Mesendoderm (in vitro differentiated cells): ENCODE results near the gene ARMC2.

ENCODE experiments used
- DNase-seq: peaks from one replicate; pipeline ENCODE4 v3.0.0; 2013
- H2AK5ac ChIP-seq: 2 replicates; pipeline ENCODE4 v1.6.1; 2013; ENCODE audit warnings: low read length, inconsistent platforms
- H2BK120ac ChIP-seq: 2 replicates; pipeline ENCODE4 v1.6.1; 2013; ENCODE audit warnings: low read depth, mild to moderate bottlenecking, low read length, moderate library complexity, mixed read lengths
- H2BK15ac ChIP-seq: replicated peaks from 2 replicates; pipeline ENCODE4 v1.6.1; 2013; ENCODE audit warnings: low read depth, mild to moderate bottlenecking, moderate library complexity
- H2BK5ac ChIP-seq: 2 replicates; pipeline ENCODE4 v1.6.1; 2013; ENCODE audit warnings: low read length, inconsistent platforms
- H3K18ac ChIP-seq: 2 replicates; pipeline ENCODE4 v1.6.1; 2013; ENCODE audit warnings: mild to moderate bottlenecking, low read length, mixed read lengths
- H3K23ac ChIP-seq: one replicate; pipeline ENCODE4 v1.6.1; 2013; ENCODE audit warnings: low read length
- H3K27ac ChIP-seq: 2 replicates; pipeline ENCODE4 v1.5.1; 2013; ENCODE audit warnings: low read depth, mild to moderate bottlenecking, inconsistent platforms, low read length, moderate library complexity
- H3K27me3 ChIP-seq: 2 replicates; pipeline ENCODE4 v1.6.1; 2013; ENCODE audit warnings: low read length, control low read depth, mild to moderate bottlenecking, inconsistent platforms; ENCODE audit not compliant: insufficient read depth, poor library complexity
- H3K36me3 ChIP-seq: 2 replicates; pipeline ENCODE4 v1.6.1; 2013; ENCODE audit warnings: low read length, inconsistent platforms; ENCODE audit not compliant: control insufficient read depth, insufficient read depth
- H3K4ac ChIP-seq: one replicate; pipeline ENCODE4 v1.6.1; 2013; ENCODE audit warnings: low read depth, mild to moderate bottlenecking, low read length, moderate library complexity
- H3K4me1 ChIP-seq: 2 replicates; pipeline ENCODE4 v1.6.1; 2013; ENCODE audit warnings: low read depth, low read length, inconsistent platforms; ENCODE audit not compliant: control insufficient read depth
- H3K4me2 ChIP-seq: 2 replicates; pipeline ENCODE4 v1.6.1; 2013; ENCODE audit warnings: low read length
- H3K4me3 ChIP-seq: 2 replicates; pipeline ENCODE4 v1.5.1; 2013; ENCODE audit warnings: mild to moderate bottlenecking, low read length
- H3K56ac ChIP-seq: one replicate; pipeline ENCODE4 v1.6.1; 2013; ENCODE audit warnings: low read length
- H3K79me1 ChIP-seq: 2 replicates; pipeline ENCODE4 v1.6.1; 2013; ENCODE audit warnings: low read length, inconsistent platforms
- H3K79me2 ChIP-seq: 2 replicates; pipeline ENCODE4 v1.6.1; 2013; ENCODE audit warnings: mild to moderate bottlenecking, low read length; ENCODE audit not compliant: control insufficient read depth, insufficient read depth
- H3K9ac ChIP-seq: 2 replicates; pipeline ENCODE4 v1.6.1; 2013; ENCODE audit warnings: low read length, inconsistent platforms
- H4K5ac ChIP-seq: one replicate; pipeline ENCODE4 v1.6.1; 2013; ENCODE audit warnings: low read length
- H4K8ac ChIP-seq: one replicate; pipeline ENCODE4 v1.6.1; 2013; ENCODE audit warnings: low read depth, mild to moderate bottlenecking, control low read depth, low read length, moderate library complexity
- WGBS: extraction: QIAGEN DNeasy Blood & Tissue Kit; methylation state at CpG from one replicate; pipeline ENCODE4 v1.1.7; 2013; ENCODE audit warnings: low lambda C conversion rate, missing lambda C conversion rate; ENCODE audit not compliant: insufficient coverage; ENCODE audit errors: extremely low coverage; 5-methylcytosine and 5-hydroxymethylcytosine counted together

ARMC2 gene

DNA sequence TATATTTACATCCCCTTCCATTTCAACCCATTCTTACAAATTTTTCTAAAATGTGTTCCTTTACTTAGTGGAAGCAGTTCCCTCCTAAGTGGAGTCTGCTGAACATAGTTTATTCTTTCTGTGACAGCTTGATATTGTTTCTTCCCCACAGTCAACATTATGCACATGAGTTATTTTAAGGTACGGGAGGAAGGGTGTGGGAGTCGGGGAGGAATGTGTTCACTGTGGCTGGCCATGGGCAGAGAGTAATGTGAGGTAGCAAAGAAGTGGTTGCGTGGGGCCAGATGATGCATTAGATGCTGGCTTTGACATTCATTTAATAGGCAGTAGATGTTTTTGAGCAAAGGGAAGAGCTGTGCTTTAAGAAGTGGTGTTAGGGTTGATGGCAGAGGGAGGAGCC is 98.5 kb downstream of the ARMC2 start:
- no CpG with 5 or more reads among the region's 3 CpGs for WGBS
- no peak overlapping the region for H3K4me2 ChIP-seq
- no peak overlapping the region for H3K4ac ChIP-seq
- no peak overlapping the region for H3K56ac ChIP-seq
- H3K79me1 ChIP-seq, result no peaks in the 10 kb centered on the region
- H2BK120ac ChIP-seq, result no peak overlapping the region
- no peak for DNase-seq
- H3K36me3 ChIP-seq, result no peaks in the 10 kb centered on the region
- H3K4me3 ChIP-seq, result no peak overlapping the region
- H4K5ac ChIP-seq, result no peak overlapping the region
- no peak overlapping the region for H2BK5ac ChIP-seq
- no peak overlapping the region for H3K18ac ChIP-seq
- no peak overlapping the region for H2BK15ac ChIP-seq
- H3K79me2 ChIP-seq, result no peaks in the 10 kb centered on the region
- no peak overlapping the region for H3K27ac ChIP-seq
- H3K27me3 ChIP-seq, result no peaks in the 10 kb centered on the region
- H3K23ac ChIP-seq, result no peak overlapping the region
- H2AK5ac ChIP-seq, result no peak overlapping the region
- no peak overlapping the region for H3K9ac ChIP-seq
- H4K8ac ChIP-seq, result no peak overlapping the region
- H3K4me1 ChIP-seq, result no peaks in the 10 kb centered on the region

DNA sequence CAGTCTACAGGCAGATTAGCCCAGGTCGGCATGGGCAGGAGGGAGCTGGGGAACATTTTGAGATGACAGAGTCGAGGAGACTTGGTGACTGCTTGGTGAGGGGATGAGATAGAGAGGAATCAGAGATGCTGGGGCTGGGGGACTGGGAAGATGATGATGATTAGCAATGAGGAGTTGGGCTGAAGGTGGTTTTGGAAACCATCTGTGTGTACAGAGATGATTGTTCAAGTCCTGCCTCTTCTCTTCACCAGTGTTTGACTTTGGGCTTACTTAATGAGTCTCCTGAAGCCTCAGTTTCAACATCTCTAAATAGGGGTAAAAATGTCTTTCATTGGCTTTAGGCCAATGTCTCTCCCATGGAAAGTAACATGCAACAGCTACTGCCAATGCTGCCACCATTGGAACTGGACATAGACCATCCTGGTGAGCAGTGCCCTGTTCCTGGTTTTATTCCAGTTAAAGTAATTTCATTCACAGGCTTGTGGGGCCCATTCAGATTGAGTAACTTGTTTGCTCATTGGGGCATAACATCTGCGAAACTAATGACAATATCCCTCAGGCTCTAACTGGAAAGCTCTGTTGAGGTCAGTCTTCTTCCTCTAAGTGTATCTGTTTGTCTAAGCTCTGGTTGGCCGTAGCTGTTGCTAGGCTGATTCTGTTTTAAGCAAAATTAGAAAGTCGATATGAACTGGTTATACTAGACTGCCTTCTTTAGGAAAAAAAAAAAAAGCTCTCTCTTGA is 99.1 kb downstream of the ARMC2 start:
- H3K4me3 ChIP-seq, result no peak overlapping the region
- no peak overlapping the region for H2BK120ac ChIP-seq
- H3K27ac ChIP-seq, result no peak overlapping the region
- H2AK5ac ChIP-seq, result no peak overlapping the region
- no peak overlapping the region for H3K56ac ChIP-seq
- H3K23ac ChIP-seq, result no peak overlapping the region
- H2BK5ac ChIP-seq, result no peak overlapping the region
- H4K8ac ChIP-seq, result no peak overlapping the region
- no peaks in the 10 kb centered on the region for H3K79me2 ChIP-seq
- no peak overlapping the region for H4K5ac ChIP-seq
- H3K79me1 ChIP-seq, result no peaks in the 10 kb centered on the region
- no CpG with 5 or more reads among the region's 5 CpGs for WGBS
- no peak for DNase-seq
- H3K27me3 ChIP-seq, result no peaks in the 10 kb centered on the region
- no peaks in the 10 kb centered on the region for H3K4me1 ChIP-seq
- no peak overlapping the region for H3K4ac ChIP-seq
- H2BK15ac ChIP-seq, result no peak overlapping the region
- no peaks in the 10 kb centered on the region for H3K36me3 ChIP-seq
- H3K4me2 ChIP-seq, result no peak overlapping the region
- no peak overlapping the region for H3K9ac ChIP-seq
- H3K18ac ChIP-seq, result no peak overlapping the region

DNA sequence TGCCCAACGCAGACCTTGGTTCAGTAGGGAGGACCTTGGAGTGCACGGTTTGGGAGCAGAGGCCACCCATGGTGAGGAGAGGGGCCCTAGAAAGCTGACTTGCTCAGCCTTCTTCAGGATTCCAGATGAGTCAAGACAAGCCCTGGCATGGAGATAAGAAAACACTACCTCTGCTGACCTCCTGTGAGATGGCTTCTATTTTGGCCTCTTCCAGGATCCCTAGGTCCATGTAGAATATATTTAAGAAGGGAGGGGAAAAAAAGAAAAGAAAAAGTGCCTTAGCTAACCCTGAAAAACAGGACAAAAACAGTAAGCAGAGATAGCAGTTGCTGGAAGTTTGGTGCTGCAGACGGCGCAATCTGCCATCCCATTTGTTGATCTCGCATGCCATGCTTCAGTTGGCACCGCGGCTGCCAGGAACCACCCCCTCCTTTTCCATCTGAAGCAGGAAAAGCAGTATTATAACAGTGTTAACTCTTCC is 100.0 kb downstream of the ARMC2 start:
- no peaks in the 10 kb centered on the region for H3K79me1 ChIP-seq
- no peak overlapping the region for H4K5ac ChIP-seq
- H3K36me3 ChIP-seq, result no peaks in the 10 kb centered on the region
- H2BK15ac ChIP-seq, result no peak overlapping the region
- H3K79me2 ChIP-seq, result no peaks in the 10 kb centered on the region
- no peak overlapping the region for H3K23ac ChIP-seq
- no peak overlapping the region for H2BK5ac ChIP-seq
- no peak overlapping the region for H3K27ac ChIP-seq
- no peak overlapping the region for H3K4ac ChIP-seq
- no CpG with 5 or more reads among the region's 7 CpGs for WGBS
- no peaks in the 10 kb centered on the region for H3K27me3 ChIP-seq
- H2AK5ac ChIP-seq, result no peak overlapping the region
- no peak overlapping the region for H4K8ac ChIP-seq
- no peak overlapping the region for H3K9ac ChIP-seq
- H3K4me1 ChIP-seq, result no peaks in the 10 kb centered on the region
- no peak overlapping the region for H3K56ac ChIP-seq
- H3K4me3 ChIP-seq, result no peak overlapping the region
- DNase-seq, result no peak
- H3K4me2 ChIP-seq, result no peak overlapping the region
- no peak overlapping the region for H2BK120ac ChIP-seq
- H3K18ac ChIP-seq, result no peak overlapping the region

DNA sequence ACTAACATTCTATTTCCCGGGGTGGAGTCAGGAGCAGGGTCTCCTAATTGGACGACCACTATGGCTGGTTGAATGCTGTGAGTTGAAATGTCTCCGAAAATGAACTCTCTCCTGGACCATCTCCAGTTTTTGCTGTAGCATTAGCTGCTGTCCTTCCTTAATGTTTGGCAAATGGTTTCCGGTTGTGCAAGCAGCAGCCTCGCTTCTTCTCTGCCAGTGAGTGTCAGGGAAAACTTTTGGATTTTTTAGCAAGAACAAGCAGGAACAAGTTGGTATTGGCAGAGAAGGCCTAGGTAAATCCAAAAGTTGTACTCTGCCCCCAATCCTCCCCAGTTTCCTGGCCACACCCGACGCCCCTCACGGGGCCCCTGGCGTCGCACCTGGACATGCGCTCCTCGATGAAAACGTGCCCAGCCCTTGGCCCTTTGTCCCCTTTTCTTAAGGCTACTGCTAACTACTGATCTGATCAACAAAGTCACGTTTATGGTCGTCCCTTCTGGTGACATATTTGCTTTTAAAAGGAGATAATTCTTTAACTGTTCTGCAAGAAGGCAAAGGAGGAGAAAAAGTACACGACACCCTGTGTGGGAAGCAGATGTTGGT is 103.2 kb downstream of the ARMC2 start:
- Histone ChIP-seq H3K4me2 (no peak overlapping the region), H4K5ac (no peak overlapping the region), H2BK120ac (no peak overlapping the region), H3K79me2 (no peaks in the 10 kb centered on the region), H3K18ac (no peak overlapping the region), H3K56ac (no peak overlapping the region), H2BK5ac (no peak overlapping the region), H3K27me3 (no peaks in the 10 kb centered on the region), H3K4me1 (no peaks in the 10 kb centered on the region), H3K4me3 (no peak overlapping the region), H3K9ac (no peak overlapping the region), H3K4ac (no peak overlapping the region), H4K8ac (no peak overlapping the region), H3K79me1 (no peaks in the 10 kb centered on the region), H3K36me3 (no peaks in the 10 kb centered on the region), H3K27ac (no peak overlapping the region), H2BK15ac (no peak overlapping the region), H3K23ac (no peak overlapping the region), H2AK5ac (no peak overlapping the region)
- DNase-seq, result no peak
- WGBS, result no CpG with 5 or more reads among the region's 16 CpGs

DNA sequence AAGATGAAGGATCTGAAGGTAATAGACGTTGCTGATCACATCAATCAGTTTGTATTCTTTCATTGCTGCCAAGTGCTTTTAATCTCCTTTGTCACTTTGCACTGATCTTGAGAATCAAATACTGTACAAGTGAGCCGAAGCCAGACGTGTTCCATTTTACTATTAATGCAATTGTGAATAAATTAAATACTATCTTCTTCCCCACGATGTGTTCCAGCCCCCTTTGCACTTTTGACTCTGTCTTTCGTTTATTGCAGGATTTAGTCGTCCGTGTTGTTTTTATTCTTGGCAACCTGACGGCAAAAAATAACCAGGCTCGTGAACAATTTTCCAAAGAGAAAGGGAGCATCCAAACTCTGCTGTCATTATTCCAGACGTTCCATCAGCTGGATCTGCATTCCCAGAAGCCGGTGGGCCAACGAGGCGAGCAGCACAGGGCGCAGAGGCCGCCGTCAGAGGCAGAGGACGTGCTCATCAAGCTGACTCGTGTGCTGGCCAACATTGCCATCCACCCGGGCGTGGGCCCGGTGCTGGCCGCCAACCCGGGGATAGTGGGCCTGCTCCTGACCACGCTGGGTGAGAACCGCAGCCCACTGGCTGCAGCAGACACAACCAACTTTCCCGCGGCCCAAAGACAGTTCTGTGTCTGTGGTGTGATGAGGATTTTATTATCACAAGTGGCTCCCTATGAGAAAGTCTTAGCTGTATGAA is 104.7 kb downstream of the ARMC2 start:
- no peak overlapping the region for H2BK120ac ChIP-seq
- no peak overlapping the region for H3K18ac ChIP-seq
- no peak for DNase-seq
- H4K5ac ChIP-seq, result no peak overlapping the region
- H3K4me1 ChIP-seq, result no peaks in the 10 kb centered on the region
- no peaks in the 10 kb centered on the region for H3K79me1 ChIP-seq
- no peaks in the 10 kb centered on the region for H3K36me3 ChIP-seq
- no peak overlapping the region for H3K4ac ChIP-seq
- no peak overlapping the region for H3K56ac ChIP-seq
- no peaks in the 10 kb centered on the region for H3K79me2 ChIP-seq
- H2BK5ac ChIP-seq, result no peak overlapping the region
- H2BK15ac ChIP-seq, result no peak overlapping the region
- H4K8ac ChIP-seq, result no peak overlapping the region
- H3K23ac ChIP-seq, result no peak overlapping the region
- H3K27me3 ChIP-seq, result no peaks in the 10 kb centered on the region
- H3K4me3 ChIP-seq, result no peak overlapping the region
- no peak overlapping the region for H3K4me2 ChIP-seq
- no peak overlapping the region for H3K9ac ChIP-seq
- no CpG with 5 or more reads among the region's 27 CpGs for WGBS
- no peak overlapping the region for H3K27ac ChIP-seq
- H2AK5ac ChIP-seq, result no peak overlapping the region
